Brain microvascular endothelial cell (primary cell): ENCODE results near the gene FNDC1.

Source experiments
- DNase-seq: peaks from one replicate; pipeline ENCODE4 v3.0.0-alpha.2; 2020
- H3K27ac ChIP-seq: fragments of 250-450 bp; sonication (Bioruptor Pico); 2 replicates; pipeline ENCODE4 v1.5.1; 2020; ENCODE audit warnings: mild to moderate bottlenecking, moderate library complexity
- H3K27me3 ChIP-seq: fragments of 250-450 bp; sonication (Bioruptor Pico); replicated peaks from 2 replicates; pipeline ENCODE4 v1.5.1; 2020; ENCODE audit warnings: mild to moderate bottlenecking
- H3K36me3 ChIP-seq: fragments of 250-450 bp; sonication (Bioruptor Pico); replicated peaks from 2 replicates; pipeline ENCODE4 v1.5.1; 2020; ENCODE audit warnings: mild to moderate bottlenecking
- H3K4me3 ChIP-seq: 2 replicates; pipeline ENCODE4 v1.5.1; 2011; ENCODE audit warnings: low read depth, mild to moderate bottlenecking, control low read depth, low read length, moderate library complexity
- CTCF ChIP-seq: IDR thresholded peaks from 2 replicates; pipeline ENCODE4 v1.5.1; 2011; ENCODE audit warnings: low read depth, mild to moderate bottlenecking, moderate library complexity, low read length, control low read depth, inconsistent platforms; ENCODE audit errors: missing control alignments
- in situ Hi-C: cut with HindIII; loops from 2 replicates; pipeline ENCODE4 v1.10.0; 2017; ENCODE audit warnings: low sequenced_read_pairs, low pct_ligation_motif_present

FNDC1 gene

DNA sequence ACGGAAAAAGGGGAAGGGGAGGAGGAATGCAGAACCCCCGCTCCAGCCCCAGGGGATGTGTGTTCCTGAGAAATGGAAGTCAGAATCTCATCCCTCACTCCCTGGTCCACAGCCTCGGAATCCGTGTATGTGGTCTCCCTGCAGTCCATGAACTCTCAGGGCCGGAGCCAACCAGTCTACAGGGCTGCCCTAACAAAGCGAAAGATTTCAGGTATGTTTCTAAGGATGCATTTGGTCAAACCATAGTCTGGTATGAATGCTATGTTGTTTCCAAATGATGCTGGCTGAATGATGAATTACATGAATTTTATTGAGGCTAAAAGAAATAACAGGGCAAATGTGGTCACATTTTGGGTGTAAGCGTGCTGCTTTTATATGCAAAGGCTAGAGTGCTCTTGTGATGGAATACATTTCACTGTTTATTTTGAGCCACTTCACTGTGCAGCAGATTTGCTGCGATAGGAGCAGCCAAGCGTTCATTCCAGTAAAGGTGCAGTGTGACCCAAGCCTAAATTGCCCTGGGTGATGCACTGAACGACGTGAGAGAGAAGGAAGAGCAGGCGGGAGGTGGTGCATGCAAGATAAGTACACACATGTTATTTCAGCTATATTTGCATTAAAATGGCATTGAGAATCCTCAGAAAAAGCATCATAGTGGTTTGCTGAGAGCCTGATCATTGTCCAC lies 52.4 kb downstream of the FNDC1 start:
- Histone ChIP-seq H3K4me3 (no peak overlapping the region), H3K27me3 (no peaks in the 10 kb centered on the region), H3K36me3 (no peaks in the 10 kb centered on the region), H3K27ac (no peak overlapping the region)
- DNase-seq, result no peak
- no peak for TF ChIP-seq CTCF
- in situ Hi-C loops, result no loop called here

- no peaks in the 10 kb centered on the region for H3K36me3 ChIP-seq
- no peak overlapping the region for H3K27ac ChIP-seq
- H3K4me3 ChIP-seq, result no peak overlapping the region
- in situ Hi-C loops, result no loop called here
- H3K27me3 ChIP-seq, result no peaks in the 10 kb centered on the region
- no peak for DNase-seq
- no peak for TF ChIP-seq CTCF
Observed at GRCh38 chr6:159224452-159224851, 55.3 kb downstream of the FNDC1 start.

GRCh38 chr6:159229651-159230051 lies 60.5 kb downstream of the FNDC1 start:
- DNase-seq, result no peak
- no peak overlapping the region for H3K27ac ChIP-seq
- peaks cover 18% of the 10 kb centered on the region for H3K27me3 ChIP-seq
- no peaks in the 10 kb centered on the region for H3K36me3 ChIP-seq
- in situ Hi-C loops, result no loop called here
- H3K4me3 ChIP-seq, result no peak overlapping the region
- TF ChIP-seq CTCF, result no peak

- in situ Hi-C loops, result no loop called here
- DNase-seq, result no peak
- no peak overlapping the region for H3K4me3 ChIP-seq
- H3K27ac ChIP-seq, result no peak overlapping the region
- peaks cover 22% of the 10 kb centered on the region for H3K27me3 ChIP-seq
- no peaks in the 10 kb centered on the region for H3K36me3 ChIP-seq
- no peak for TF ChIP-seq CTCF
Observed at GRCh38 chr6:159232106-159232645, 63.0 kb downstream of the FNDC1 start.

GRCh38 chr6:159232751-159233150 lies 63.6 kb downstream of the FNDC1 start:
- TF ChIP-seq CTCF, result no peak
- no peaks in the 10 kb centered on the region for H3K36me3 ChIP-seq
- no peak overlapping the region for H3K4me3 ChIP-seq
- peaks cover 22% of the 10 kb centered on the region for H3K27me3 ChIP-seq
- in situ Hi-C loops, result no loop called here
- no peak for DNase-seq
- no peak overlapping the region for H3K27ac ChIP-seq
